LNCAP (cell line): ENCODE measurements around the gene WBP2.

Experiments used
- TF ChIP-seq, protein P1 (sequence below): fragments of 450-650 bp; IDR thresholded peaks from 2 replicates; pipeline ENCODE4 v1.5.1; 2017; ENCODE audit warnings: mild to moderate bottlenecking

WBP2 gene

DNA sequence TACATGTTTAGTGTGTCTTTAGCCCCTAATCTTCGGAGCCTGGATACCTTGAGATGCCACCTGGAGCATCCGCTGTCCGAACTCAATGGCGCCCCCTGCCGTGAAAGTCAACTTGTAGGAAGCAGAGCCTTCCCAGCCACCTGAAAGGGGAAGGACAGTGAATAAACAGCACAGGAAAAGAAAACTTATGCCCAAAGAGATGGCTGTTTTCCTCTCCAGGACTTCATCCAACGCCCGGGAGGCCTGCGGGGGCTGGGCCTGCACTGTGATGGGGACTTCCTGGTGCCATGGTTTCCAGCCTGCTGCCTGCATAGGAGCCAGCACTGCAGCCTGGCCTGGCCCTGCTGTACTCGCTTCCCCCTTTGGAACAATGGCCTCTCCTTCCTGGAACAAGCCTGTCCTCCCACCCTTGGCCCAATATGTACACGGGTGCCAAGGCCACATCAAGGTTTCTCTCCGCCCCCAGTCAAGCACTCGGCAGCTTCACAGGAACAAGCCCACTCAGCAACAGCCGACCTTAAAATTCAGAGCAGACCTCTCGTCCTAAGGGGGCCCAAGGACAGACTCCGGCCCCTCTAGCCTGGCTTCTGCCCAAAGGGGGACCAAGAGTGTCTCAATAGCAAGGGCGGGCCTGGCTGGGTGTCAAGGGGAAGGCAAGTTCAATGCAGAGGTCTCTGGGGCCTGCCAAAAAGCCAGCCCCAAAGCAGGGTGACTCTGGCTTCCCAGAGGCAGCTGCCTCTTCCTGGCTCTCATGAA lies 6.4 kb downstream of the WBP2 start:
- TF ChIP-seq, protein P1, sequence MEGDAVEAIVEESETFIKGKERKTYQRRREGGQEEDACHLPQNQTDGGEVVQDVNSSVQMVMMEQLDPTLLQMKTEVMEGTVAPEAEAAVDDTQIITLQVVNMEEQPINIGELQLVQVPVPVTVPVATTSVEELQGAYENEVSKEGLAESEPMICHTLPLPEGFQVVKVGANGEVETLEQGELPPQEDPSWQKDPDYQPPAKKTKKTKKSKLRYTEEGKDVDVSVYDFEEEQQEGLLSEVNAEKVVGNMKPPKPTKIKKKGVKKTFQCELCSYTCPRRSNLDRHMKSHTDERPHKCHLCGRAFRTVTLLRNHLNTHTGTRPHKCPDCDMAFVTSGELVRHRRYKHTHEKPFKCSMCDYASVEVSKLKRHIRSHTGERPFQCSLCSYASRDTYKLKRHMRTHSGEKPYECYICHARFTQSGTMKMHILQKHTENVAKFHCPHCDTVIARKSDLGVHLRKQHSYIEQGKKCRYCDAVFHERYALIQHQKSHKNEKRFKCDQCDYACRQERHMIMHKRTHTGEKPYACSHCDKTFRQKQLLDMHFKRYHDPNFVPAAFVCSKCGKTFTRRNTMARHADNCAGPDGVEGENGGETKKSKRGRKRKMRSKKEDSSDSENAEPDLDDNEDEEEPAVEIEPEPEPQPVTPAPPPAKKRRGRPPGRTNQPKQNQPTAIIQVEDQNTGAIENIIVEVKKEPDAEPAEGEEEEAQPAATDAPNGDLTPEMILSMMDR = peak; percentile 89

DNA sequence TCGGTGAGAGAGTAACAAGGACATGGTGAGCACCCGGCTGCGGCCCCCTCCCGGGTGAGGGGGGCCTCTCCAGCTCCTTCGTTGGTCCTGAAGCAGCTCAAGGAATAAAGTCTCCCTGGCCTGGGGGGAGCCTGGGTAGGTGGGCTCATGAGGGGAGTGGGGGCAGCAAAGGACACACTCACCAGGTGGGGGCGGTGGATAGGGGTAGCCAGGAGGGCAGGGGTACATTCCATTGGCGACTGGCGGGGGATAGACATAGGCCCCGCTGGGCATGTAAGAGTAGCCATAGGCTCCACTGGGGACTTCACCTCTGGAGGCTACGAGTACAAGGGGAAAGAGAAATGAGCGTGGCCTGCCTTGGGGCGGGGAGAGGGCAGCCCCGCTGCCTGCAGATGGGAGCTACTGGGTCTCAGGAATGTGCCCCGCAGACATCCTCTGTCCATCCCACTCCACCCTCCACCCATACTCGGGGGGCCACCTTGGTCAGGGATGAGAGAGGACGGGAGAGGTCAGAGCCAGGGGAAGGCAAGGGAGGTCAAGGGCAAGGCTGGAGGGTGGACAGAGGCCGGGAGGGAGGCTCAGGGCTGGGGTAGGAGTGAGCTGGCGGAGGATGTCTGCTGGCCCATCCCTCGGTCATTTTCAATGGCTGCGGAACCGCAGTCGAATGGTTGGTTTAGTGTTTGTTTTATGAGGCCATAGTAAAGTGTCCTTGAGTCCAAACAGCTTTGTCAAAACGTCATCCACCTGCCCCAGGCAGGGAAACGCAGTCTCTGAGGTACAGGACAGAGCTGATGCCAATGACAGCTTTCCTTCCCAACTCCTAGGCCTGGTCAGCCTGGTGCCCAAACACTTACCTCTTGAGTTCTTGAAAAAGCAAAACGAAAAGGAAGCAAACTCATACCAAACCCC lies 7.3 kb downstream of the WBP2 start:
- TF ChIP-seq, protein P1 = no peak

DNA sequence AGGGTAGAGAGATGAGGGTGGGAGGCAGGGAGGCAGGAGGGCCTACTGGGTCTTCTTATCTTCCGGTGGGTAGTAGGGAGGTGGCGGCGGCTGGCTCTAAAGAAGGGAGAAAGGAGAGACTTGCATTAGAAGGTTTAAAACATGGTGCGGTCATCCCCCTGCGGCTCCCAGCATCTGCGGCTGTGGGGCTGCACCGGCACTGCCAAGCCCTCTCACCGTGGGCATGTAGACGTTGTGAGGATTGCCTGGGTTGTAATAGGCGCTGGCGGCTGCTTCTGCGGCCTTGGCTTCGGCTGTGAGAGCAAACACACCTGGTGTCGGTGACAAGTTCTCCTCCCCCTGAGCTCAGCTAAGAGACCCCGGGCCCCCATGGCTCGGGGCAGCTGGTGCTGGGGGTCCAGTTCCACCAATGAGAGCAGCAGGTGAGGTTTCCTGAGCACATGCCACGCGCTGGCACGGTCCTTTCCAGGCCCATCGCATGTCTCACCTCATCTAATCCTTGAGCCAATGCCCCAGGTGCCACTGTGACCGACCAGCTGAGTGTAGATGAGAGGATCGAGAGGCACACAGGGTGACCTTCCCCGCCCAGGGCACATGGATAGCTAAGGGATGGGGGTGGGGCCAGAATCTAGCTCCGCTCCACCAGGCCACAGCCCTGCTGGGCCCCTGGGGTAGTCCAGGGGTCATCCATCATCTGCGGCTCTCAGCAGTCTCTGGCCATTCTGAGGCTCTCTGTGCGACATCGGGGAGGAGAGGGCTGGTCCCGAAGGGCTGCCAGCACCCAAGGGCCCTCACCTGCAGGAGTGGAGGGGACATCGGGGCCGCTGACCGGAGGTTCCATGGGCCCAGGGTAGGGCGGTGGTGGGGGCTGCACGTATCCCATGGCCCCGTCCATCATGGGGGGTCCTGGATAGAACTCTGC lies 8.2 kb downstream of the WBP2 start:
- TF ChIP-seq, protein P1 = no peak

DNA sequence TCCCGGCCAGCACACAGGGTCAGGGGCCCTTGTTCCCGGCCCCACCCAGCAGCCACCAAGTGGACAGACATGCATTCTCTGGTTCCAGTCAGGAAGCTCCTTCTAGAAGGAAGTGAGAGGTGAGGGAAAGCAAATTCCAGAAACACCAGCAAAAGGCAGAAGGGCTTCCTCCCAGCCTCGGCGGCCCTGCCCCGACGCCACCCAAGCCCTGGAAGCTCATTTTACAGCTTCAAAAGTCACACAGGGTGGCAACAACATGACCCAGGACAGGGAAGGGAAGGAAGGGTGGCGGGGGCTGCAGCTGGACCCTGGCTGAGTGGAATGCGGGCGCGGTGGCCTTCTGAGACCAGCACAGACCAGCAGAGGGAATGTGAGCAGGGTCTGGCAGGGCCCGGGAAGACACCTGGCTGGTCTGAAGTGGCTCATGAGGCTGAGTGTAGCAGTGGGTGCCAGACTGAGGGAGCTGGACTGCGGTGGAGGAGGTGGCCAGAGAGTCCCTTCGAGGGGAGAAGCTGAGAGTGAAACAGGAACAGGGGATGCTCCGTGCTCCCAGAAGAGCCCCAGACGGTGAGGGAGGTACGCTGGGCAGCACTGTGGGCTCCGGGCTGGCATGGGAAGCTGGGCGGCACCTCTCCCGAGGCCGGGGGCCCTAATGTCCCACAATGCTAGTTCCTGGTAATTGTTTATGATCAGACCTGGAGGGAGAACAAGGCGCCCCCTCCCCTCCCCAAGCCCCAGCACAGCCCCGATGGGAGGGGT lies 9.0 kb downstream of the WBP2 start:
- TF ChIP-seq, protein P1 = no peak

DNA sequence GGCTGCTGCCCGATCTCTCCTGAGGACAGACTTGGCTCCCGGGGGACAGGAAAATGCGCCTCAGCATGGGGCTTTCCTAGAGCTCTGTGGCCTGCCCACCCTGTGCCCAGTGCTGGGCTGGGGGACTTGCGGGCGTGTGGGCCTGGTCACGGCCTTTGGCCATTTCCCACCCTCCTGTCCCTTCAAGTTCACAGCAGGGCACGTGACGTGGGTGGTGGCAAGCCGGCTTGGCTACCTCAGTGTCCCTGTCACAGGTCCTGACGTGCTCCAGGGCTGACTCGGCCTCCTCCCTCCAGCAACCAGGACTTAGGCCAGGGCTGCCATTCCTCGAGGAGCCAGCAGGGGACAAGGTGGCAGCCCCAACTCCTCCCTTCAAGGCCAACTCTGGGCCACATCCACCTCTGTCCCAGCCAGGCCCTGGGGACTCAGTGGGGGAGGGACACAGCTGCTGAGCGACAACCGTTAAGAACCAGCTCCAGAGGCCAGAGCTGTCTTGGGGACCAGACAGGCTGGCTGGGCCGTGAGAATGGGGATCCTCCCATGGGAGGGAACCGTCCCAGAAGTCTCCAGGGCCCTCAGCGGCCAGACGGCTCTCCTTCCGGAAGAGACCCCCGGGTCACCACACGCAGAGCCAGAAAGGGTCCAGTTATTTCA lies 9.9 kb downstream of the WBP2 start:
- TF ChIP-seq, protein P1 = peak; percentile 70

DNA sequence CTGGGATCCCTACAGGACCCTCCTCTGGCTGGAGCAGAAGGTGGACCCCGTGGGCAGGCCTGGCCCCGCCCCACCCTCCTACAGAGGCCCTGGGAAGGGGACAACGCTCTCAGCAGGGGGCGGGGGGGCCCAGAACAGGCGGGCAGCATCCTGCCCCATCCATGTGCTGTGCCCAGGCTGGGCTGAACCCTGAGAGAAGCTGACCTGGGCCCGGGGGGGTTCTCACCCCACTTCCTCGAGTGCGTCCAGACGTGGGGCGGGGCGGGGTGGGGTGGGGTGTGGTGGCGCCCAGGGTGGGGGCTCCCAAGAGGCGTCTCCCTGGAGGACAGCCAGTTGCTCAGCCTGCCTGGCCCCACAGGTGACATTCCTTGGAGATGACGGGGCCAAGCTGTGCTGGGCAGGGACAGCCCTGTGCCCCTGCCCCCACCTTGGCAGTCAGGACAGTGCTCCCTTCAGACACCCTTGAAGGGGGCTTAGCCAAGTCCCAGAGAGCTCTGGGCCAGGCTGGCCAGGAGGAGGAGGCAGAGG lies 10.5 kb downstream of the WBP2 start:
- TF ChIP-seq, protein P1 = no peak
